DMS79 (cell line): Measurements from ENCODE around the gene ZMIZ1.

Experiments used
- DNase-seq: peaks from one replicate; lab custom pipeline; 2025; lab: John Stamatoyannopoulos, UW

The ZMIZ1 gene

DNA sequence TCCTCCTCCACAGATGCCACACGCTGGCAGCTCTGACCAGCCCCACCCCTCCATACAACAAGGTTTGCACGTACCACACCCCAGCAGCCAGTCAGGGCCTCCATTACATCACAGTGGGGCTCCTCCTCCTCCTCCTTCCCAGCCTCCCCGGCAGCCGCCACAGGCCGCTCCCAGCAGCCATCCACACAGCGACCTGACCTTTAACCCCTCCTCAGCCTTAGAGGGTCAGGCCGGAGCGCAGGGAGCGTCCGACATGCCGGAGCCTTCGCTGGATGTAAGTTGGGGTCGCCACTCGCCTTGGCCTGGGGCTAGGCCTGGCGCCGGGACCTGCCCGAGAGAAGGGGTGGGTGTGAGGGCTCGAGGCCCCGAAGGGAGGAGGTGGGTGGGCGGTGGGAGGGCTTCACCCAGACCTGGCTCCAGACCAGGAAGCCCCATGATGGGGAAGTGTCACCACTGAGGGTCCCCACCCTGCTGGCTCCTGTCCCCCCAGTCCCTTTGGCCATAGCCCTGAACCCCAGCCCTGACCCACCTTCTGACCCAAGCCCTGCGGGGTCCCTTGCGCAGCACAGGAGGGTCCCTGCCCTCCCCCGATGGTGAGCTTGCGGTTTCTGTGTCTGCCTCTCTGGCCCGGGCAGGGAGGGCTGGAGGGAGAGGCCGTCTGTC lies 242.3 kb downstream of the ZMIZ1 start:
- DNase-seq: no peak

DNA sequence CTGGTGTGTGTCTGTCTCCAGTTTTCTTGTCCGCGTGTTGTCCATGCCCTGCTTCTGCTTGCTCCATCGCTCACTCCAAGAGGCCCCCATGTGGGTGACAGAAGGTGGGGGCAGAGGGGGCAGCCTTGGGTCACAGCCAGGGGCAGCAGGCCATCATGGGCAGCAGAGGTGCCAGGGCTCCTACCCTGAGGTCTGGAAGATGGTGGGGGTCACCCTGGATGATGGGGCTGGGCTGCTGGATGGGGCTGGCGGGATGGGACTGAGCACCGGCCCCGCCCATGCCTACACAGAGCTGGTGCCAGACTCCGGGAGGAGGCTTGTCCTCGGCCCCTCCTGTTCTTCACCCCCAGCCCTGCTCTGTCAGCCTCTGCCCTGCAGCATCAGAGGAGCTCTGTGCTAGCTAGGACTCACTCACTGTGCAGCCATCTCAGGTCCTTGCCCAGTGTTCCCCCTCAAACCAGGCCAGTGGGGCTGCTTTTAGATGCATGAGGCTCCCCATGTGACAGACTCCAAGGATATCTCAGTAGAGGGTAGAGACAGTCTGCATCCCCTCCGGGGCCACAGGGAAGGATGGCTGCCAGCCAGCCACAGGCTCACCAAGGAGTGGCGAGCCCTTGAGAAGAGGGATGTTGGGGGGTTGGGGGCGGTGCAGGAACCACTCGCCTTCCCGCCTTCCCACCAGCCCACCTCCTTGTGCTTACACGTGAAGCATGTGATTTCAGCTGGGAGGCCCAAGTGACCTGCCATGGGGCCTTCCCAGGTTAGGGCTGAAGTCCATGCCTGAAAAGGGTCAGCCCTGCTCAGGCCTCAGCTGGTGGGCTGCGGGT lies 243.0 kb downstream of the ZMIZ1 start:
- DNase-seq: no peak

DNA sequence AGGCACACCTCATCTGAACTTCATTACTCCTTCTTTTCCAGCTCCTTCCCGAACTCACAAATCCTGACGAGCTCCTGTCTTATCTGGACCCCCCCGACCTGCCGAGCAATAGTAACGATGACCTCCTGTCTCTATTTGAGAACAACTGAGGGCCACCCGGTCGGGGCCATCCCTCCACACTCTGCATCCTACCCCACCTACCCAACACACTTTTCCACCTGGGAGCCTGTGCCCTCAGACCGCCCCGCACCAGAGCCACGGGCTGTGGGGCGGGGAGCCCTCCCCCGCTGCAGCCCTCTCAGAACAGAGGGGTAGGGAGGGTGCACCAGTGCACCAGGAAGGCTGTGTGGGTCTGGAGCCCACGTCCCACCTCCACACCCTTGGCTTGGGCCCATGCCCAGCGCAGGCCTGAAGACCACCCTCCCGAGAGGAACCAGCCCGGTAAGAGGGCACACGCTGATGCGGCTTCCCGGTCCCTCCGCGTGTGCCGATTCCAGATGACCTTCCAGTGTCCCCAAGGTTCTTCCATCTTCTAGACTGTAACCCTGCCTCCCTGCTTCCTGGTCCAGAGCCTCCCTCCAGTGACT lies 243.9 kb downstream of the ZMIZ1 start:
- DNase-seq: no peak

DNA sequence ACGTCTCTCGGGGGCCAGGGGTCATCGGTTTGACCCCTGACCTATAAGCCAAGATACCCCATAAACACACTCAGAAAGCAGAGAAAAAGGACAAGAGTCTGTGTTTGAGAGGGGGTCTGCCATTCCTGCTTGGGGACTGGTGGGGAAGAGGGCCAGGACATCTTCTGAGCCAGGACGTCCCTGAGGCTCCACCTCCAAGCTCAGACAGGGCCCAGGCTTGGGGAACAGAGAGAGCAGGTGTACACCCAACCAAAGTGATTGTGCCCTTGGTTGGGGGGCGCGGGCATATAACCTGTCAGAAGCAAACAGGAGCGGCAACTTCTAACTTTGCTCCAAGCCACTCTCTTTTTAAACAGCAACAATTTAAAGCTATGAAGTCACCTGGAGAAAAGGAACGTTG lies 244.6 kb downstream of the ZMIZ1 start:
- no peak for DNase-seq

DNA sequence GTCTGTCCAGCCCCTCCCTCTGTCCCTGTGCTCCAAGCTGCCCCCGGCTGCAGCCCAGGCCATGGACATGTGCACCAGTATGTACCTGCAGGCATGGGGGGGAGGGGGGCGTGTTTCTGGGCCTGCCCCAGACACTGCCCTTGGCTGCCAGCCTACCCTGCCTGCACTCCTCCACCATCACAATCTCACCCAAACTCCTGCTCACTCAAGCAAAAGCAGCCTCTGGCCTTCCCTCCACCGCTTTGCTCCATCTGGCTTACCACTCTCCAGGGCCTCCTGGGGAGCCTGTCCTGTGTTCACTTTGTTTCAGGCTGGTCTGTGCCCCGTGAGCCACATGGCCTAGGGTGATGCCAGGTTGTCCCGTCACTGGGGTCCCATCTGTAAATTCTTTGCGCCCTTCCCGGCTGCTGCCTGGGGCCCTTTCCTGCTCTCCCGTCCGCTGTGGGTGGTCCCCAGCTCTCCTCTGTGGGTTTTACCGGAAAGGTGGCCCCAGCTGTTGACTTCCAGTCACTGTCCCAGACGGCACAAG lies 245.2 kb downstream of the ZMIZ1 start:
- DNase-seq: no peak

DNA sequence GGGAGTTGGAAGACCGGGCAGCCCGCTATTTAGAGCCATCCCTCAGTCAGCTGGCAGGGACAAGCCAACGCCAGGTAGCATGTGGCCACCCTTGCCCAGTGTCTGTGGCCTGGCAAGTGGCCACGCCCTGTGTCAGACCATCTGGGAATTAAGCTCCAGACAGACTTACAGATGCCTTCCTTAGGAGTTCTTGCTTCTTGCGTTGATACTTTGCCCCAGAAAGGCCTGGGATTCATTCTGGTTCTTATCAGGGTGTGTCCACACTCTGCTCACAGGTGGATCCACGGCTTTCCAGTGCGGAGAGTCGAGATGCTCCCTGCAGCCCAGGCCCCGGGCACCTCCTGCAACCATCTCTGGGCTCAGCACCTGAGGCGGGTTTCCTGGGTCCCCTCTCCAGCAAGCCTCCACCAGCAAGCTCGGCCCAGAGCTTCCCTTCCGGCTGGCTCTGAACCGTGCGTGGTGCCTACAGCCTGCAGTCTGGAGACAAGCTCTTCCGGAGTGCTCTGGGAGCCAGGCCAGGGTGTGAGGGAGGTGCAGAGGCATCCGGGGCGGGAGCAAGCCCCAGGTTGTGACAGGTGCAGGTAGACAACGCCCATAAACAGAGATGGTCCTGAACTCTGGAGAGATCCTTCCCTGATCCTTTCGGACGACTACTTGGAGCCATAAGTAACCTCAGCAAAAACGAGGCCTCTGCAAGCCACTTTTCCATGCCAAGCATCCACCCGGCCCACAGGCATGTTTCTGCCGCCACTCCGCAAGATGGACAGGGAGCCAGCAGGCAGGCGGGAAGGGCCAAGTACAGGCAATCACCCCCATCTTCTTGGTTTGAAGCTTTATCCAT lies 246.2 kb downstream of the ZMIZ1 start:
- no peak for DNase-seq

DNA sequence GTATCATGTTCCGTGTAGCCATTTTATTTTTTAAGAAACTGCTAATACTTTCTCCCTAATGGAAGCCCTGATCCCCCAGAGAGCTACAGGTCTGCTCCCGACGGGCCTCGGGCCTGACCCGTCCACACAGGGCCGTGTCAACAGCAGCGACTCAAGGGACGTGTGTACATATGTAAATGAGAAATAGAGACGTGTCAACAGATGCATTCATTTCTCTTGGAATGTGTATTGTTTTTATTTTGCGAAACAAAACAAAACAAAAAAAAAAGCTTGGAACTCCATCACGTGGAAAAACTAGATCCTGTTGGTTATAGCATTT lies 246.8 kb downstream of the ZMIZ1 start:
- DNase-seq: no peak

DNA sequence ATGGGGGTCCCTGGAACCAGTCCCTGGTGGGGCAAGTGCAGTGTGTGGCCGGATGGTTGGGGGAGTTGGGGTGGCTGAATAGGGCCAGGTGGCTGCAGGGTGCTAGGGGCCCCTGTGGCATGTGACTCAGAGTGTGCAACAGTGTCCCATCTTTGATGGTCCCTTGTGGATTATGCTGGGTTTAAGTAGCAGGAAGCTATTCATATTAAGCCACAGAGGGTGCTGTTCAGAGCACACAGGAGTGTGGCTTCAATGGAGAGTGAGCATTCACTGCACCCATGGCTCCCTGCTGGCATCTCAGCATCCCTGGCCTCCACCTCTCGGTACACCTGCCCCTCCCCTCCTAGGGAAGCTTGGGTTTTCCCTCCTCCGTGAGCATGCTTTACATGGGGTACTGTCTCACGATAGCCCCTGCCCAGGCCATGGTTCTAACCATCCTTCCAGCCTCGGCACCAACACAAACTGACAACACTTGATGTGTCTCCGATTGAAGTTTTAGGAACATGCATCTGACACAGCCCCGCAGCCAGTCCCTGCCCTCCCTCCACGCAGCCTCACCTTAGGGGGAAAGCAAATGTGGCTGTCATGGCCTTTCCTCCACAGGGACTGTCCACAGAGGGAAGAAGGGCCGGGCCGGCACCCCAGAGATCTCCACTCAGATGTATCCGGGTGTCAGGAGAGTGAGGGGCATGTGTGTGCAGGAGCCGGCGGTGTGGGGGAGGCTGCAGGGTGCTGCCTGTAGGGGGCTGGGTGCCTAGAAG lies 248.1 kb downstream of the ZMIZ1 start:
- no peak for DNase-seq

DNA sequence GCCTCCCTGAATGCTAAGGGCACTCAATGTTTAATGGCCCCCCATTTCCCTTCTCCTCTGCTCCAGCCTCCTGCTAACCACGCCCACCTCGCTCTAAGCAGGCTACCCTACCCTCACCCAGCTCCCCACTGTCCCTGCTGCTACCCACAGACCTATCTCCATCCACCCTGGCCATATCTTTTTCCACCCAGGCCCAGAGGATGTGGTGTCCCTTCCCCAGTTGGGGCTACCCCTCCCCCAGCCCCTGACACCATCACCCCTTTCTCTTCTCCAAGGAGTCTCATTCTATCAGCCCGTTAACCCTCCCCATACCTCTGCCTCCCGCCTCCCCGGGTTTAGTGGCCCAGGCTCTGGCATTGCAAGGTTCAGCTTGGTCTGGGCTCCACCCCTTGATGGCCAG lies 249.6 kb downstream of the ZMIZ1 start:
- DNase-seq: no peak

DNA sequence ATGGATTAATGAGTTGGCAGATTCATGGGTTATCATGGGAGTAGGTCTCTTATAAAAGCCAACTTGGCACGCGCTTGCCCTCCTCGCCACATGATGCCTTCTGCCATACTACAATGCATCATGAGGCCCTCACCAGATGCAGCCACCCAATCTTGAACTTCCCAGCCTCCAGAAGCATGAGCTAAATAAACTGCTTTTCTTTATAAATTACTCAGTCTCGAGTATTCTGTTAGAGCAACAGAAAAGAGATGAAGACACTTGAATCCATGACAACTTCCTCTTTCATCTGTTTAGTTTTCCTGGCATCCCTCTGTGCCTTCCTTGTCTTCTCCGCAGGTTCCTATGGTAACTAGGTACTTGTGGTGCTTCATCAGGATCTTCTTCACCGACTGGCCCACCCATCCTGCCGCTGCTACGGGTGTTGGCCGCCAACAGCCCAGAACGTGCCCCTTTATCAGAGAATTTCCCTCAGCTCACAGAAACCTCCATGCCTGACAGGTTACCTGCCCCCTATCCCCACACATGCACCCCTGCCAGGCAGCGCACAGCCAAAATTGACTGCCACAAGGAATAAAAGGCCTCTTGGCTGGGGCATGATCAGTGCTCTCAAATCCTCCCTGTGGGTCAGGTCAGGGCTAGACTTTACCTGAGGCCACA lies 250.5 kb downstream of the ZMIZ1 start:
- no peak for DNase-seq

DNA sequence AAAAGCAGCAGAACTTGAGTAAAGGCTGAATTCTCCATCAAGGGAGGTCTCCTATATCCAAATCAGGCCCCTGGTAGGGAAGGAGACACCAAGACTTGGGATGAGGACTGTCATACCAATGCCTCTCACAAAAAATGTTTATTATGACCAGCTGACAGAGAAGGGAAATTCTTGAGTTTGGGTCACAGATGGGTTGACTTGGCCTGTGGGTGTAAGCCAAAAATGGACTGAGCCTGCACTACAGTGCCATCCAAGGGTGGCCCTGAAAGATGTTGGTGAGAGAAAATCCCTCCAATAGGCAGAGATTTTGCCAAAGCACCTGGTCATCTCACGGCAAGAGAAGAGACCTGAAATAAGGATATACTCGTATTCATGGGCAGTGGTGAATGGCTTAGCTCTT lies 251.6 kb downstream of the ZMIZ1 start:
- DNase-seq: no peak

DNA sequence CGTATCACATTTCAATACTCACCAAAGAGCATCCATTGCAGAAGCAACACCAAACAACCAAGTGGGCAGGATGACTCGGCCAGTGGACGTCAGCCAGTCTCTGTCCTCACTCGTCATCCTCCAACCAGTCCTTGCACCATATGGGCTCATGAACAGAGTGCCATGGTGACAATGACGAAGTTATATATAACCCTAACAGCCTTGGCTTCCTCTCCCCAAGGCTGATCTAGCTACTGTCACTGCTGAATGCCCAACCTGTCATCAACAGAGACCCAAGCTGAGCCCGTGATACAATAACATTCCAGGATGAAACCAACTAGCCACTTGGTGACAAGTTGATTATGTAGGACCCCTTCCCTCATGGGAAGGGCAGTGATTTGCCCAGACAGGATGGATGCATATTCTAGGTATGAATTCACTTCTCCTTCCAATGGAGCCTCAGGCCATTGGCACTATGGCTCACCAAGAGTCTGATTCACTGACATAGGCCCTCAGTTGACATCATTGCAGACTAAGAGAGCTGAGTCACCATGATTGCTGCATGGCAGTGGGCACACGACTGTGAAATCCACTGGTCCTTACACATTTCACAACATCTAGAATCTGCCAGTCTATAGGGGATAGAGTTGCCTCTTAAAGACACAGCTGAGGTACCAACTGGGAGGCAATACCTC lies 252.2 kb downstream of the ZMIZ1 start:
- DNase-seq: no peak

DNA sequence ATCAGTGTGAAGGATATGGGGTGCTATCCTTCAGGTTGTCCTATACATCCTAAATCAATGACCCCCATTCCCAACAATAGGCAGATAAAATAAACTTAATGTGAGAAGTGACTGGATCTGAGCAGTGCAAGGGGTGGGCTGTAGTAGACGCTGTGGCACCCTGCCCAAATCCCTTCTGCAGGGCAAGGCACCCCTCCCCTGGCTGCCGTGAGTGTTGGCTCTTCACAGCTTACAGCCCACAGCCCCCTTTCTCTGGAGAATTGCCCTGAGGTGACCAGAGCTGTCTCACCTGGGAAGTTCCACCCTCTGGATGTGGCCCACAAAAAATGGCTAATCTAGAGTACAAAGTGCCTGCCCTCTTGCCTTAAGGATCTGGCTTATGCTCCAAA lies 252.7 kb downstream of the ZMIZ1 start:
- no peak for DNase-seq

DNA sequence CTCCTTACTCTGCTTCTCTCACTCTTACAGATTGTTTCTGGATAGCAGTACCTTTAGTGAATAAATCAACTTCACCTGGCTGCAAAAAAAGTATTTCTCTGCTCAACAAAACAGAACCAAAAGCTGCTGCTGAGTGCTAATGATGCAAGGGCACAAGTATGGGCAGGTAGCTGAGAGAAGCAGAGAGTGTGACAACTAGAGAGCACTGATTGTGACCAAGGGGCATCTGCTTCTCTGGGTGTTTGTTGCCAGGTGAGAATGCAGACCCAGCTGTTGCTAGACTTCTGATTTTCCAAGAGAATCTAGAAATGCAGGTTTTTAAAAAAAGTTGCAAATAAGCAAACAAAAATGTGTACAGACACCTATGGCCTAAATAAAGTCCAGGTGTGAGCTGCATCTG lies 253.2 kb downstream of the ZMIZ1 start:
- DNase-seq: no peak

DNA sequence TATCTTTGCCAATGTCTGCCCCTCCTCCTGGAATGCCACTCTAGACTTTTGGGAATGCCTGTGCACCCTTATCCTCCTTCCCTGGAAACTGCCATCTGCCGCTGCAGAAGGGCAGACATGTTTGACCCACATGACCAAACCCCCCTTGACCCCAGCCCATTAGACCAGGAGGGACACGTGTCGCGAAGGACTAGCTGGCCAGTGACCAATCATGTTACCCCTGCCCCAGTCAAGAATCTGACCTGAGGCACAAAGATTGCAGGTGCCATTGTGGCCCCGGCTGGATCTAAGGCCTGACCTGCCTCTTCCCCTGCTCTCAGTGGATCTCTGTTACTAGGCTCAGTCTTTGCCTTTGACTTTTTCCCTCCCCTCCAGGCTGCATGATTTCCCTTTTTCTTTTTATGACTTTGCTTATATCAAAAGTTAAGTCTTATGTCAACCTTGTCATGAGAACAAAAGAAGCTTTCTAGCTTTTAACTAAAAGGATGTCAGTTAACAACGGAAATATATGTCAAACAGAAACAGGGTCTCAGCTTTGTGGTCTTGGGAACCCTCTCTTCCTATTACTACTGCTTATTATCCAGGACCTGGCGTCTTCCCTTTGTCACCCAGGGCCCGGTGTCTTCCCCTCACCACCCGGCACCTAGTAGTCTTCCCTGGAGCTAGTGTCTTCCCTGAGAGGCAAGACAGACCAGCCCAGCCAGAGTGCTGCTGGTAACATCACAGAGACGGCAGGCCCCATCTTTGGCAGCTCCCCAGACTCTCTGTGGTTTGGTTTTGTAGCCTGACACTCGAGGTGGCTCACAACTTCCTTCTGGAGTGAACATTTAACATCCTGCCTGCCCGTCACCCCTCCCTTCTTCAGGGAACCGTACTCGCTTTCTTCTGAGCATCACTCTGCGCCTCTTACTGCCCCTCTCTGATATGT lies 254.1 kb downstream of the ZMIZ1 start:
- peak; percentile 29 for DNase-seq

DNA sequence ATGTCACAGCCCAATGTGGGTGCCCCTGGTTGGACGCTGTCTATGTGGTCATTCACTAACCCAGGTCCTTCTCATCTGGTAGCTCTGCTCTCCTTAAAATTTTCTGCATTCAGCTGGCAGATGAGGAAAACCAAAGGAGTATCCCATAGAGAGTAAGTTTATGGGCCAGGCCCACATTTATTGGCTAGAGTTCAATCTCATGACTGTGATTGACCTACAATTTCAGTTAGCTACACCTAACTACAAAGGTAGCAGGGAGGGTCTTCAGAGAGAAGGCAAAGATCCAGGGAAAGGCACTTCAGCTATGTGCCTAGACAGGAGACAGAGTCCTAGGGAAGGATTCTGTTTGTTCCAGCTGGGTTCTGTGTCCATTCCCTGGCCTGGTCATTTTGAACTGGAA lies 254.8 kb downstream of the ZMIZ1 start:
- DNase-seq: no peak

DNA sequence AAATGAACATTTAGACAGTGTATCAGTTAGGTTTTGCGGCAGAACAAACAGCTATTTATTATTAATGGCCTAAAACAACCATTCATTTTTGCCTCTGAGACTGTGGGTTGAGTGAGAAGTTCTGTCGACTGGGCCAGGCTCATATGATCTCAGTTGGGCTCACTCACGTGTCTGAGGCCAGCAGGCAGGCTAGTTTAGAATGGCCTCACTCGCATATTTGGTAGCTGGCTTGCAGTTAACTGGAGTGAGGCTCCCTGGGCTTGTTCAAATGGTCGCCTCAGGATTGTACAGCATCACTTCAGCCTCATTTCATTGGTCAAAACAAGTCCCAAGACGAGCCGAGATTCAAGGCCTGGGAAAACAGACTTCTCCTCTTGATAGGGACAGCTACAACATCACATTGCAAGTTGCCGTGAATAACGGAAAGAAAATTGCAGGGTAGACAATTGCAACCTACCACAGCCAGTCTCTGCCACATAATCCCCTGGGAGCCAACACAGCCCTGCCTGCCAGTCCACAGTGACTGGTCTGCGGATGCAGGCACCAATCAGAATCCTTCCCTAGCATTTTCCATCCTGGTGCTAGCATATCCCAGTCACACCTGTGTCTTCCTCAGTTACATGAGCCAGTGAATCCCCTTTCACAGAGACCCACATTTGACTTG lies 255.4 kb downstream of the ZMIZ1 start:
- DNase-seq: no peak

DNA sequence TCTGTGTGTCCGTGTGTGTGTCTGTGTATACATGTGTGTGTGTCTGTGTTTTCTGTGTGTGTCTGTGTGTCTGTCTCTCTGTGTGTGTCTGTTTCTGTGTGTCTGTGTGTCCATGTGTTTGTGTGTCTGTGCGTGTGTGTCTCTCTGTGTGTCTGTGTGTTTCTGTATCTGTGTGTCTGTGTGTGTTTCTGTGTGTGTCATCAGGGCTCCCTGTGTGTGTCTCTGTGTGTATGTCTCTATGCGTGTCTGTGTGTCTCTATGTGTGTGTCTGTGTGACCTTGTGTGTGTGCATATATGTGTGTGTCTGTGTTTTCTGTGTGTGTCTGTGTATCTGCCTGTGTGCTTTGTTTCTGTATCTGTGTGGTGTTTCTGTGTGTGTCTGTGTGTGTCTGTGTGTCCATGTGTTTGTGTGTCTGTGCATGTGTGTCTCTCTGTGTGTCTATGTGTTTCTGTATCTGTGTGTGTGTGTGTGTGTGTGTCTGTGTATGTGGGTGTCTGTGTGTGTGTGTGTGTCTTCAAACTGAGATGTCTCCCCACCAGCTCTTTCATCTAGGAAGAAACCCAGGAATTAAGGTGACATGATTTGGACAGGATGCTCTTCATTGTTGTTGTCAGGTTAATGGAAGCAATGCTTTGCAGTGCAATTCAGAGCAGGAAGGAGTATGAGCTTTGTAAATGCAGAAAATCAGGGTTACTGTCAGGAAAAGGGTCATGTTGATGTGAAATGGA lies 257.8 kb downstream of the ZMIZ1 start:
- DNase-seq: no peak
